BLaER1 treated with 17β-estradiol and CSF1 and Interleukin-3, amounts not matched to agents 10 nM and 100 nM (cell line): ENCODE measurements around the gene CA9.
A peak's percentile ranks its signal among the peaks of the same experiment; 100 is the strongest.
"Not testable (repeated sequence)": the region's sequence is repeated elsewhere in the genome, so short reads cannot be mapped to it uniquely, and the experiment has no call there.

Experiments used
- H3K27ac ChIP-seq, 11 experiments: shearing (Covaris generic); formaldehyde crosslinking; 2 replicates each; pipeline ENCODE4 v1.8.1; 2022
- H3K27me3 ChIP-seq, 11 experiments: shearing (Covaris generic); formaldehyde crosslinking; 2 replicates each; pipeline ENCODE4 v1.8.1; 2022
- H3K36me3 ChIP-seq, 11 experiments: shearing (Covaris generic); formaldehyde crosslinking; 2 replicates each; pipeline ENCODE4 v1.8.1; 2022
- H3K4me1 ChIP-seq, 10 experiments: shearing (Covaris generic); formaldehyde crosslinking; 2 replicates each; pipeline ENCODE4 v1.8.1; 2022
- H3K4me2 ChIP-seq, 11 experiments: shearing (Covaris generic); formaldehyde crosslinking; 2 replicates each; pipeline ENCODE4 v1.8.1; 2022
- H3K4me3 ChIP-seq, 10 experiments: shearing (Covaris generic); formaldehyde crosslinking; 2 replicates each; pipeline ENCODE4 v1.8.1; 2022
- H3K9ac ChIP-seq, 11 experiments: shearing (Covaris generic); formaldehyde crosslinking; 2 replicates each; pipeline ENCODE4 v1.8.1; 2022
- H3K9me3 ChIP-seq, 11 experiments: shearing (Covaris generic); formaldehyde crosslinking; replicated peaks in 1 of 11; 2 replicates each; pipeline ENCODE4 v1.8.1; 2022
- H4K20me1 ChIP-seq, 11 experiments: shearing (Covaris generic); formaldehyde crosslinking; 2 replicates each; pipeline ENCODE4 v1.8.1; 2022
- Cebpa-rat ChIP-seq, 11 experiments: shearing (Covaris generic); IDR thresholded peaks; 2 replicates each; pipeline ENCODE4 v1.8.1; 2022

The CA9 gene

DNA sequence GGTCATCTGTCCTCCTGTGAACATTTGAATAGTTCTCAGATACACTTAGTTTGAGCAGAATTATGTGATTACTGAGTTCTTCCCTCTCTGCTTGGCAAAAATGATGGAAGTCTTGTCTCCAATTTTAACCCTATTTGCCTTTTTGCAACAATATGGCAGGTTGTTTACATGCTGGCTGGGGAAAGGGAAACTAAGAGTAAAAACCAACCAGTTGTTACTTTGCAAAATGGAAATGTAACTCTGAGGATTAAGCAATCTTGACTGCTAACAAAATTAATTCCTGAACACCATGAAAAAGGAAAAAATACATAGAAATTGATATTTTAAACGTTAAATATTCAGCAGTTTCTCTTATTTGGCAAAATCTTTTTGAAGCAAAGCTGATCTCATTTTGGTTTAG is 34.1 kb upstream of the CA9 start:
- peaks cover 0 to 22% (median 13%) of the 10 kb centered on the region in 11 experiments; a peak in 16 of 22 replicates for H3K9me3 ChIP-seq
- peak overlapping the region; percentile 14 to 84 (median 50); a peak in 18 of 22 replicates for H3K27ac ChIP-seq
- no peak overlapping the region for H3K4me3 ChIP-seq
- no peak overlapping the region; a peak in 1 of 22 replicates for H3K9ac ChIP-seq
- no peaks in the 10 kb centered on the region for H4K20me1 ChIP-seq
- H3K4me2 ChIP-seq = peak overlapping the region; percentile 34 to 89 (median 70)
- no peak for TF ChIP-seq Cebpa-rat (IDR thresholded peaks at IDR 0.05)
- H3K27me3 ChIP-seq = no peaks in the 10 kb centered on the region
- peaks cover 94 to 100% (median 99%) of the 10 kb centered on the region in 10 experiments for H3K4me1 ChIP-seq
- peaks cover 0 to 9% (median 7%) of the 10 kb centered on the region in 11 experiments; a peak in 8 of 22 replicates for H3K36me3 ChIP-seq

DNA sequence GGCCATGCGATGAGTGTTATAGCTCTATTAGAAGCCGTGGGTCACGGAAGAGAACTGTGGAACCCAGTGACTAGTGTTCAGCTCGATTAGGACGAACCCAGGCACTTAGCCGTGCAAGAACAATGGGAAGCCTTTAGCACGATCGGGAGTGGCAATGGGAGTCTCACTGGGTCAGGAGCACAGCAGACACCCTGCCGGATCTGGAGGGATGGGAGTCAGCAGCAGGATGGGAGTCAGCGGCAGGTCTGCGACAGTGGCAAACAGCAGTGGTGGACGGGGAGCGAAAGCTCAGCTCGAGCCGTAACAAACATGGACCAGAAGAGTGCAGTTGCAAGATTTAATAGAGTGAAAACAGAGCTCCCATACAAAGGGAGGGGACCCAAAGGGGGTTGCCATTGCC is 33.3 kb upstream of the CA9 start:
- Histone ChIP-seq H3K27ac (peak overlapping the region in 8 of 11 experiments; percentile 17 to 84 (median 54); a peak in 13 of 22 replicates), H3K4me1 (peaks cover 94 to 100% (median 99%) of the 10 kb centered on the region in 10 experiments)

DNA sequence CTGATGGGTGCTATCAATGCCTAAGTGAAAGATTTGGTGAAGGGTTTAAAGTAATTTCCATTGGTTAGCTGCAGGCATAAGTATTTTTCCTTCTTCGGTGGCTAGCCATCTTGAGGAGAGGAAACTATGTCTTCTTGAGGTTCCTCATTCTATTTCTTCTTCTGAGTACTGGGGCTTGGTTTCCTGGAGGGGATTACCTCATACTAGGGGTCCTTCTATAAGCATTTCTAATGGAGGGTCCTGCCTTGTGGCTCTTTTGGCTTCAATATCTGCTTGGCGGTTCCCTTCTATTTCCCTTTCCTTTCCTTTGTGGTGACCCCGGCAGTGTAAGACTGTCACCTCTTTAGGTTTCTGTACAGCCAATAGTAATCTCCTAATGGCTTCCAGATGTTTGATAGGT is 32.2 kb upstream of the CA9 start:
- Histone ChIP-seq H3K4me3 (peak overlapping the region in 2 of 10 experiments; percentile 11 to 22; a peak in 1 of 20 replicates), H3K27ac (peak overlapping the region; percentile 5 to 84 (median 52); a peak in 19 of 22 replicates), H3K4me1 (peaks cover 93 to 99% (median 96%) of the 10 kb centered on the region in 10 experiments), H3K9me3 (peaks cover 0 to 22% (median 13%) of the 10 kb centered on the region in 11 experiments; a peak in 16 of 22 replicates), H3K4me2 (peak overlapping the region; percentile 45 to 89 (median 61))
- not testable (repeated sequence) for H3K36me3 ChIP-seq, H4K20me1 ChIP-seq, H3K9ac ChIP-seq, H3K27me3 ChIP-seq

More for the DNA sequence above, 33.3 kb upstream of the CA9 start:
- H3K36me3 ChIP-seq, H4K20me1 ChIP-seq, H3K9ac ChIP-seq, H3K27me3 ChIP-seq: not testable (repeated sequence)
- Histone ChIP-seq H3K4me3 (0 out of 20 replicates have a peak overlapping the region, but pooled peaks of 1 of the 10 experiments have one; percentile 17), H3K4me2 (peak overlapping the region; percentile 50 to 89 (median 70); a peak in 15 of 22 replicates), H3K9me3 (peaks cover 0 to 22% (median 13%) of the 10 kb centered on the region in 11 experiments; a peak in 16 of 22 replicates)

DNA sequence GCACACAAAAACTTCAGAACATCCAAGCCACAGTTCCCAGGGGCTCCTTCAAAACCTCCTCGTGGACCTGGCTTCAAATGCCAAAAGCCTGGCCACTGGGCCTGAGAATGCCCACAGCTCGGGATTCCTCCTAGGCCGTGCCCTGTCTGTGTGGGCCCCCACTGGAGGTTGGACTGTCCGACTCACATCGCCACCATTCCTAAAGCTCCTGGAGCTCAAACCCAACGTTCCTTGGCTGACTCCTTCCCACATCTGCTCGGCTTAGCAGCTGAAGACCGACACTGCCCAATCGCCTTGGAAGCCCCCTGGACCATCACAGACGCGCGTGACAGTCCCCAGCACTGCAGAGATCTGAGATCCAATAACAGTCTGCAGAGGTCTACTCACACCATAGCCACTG is 30.7 kb upstream of the CA9 start:
- H4K20me1 ChIP-seq = no peaks in the 10 kb centered on the region
- H3K36me3 ChIP-seq = peaks cover 0 to 9% (median 7%) of the 10 kb centered on the region in 11 experiments; a peak in 8 of 22 replicates
- no peak overlapping the region for H3K9ac ChIP-seq
- peaks cover 90 to 96% (median 92%) of the 10 kb centered on the region in 10 experiments for H3K4me1 ChIP-seq
- H3K4me3 ChIP-seq = no peak overlapping the region
- H3K9me3 ChIP-seq = peaks cover 0 to 22% (median 13%) of the 10 kb centered on the region in 11 experiments; a peak in 16 of 22 replicates
- H3K27me3 ChIP-seq = no peaks in the 10 kb centered on the region
- H3K4me2 ChIP-seq = peak overlapping the region; percentile 91 to 99 (median 97)
- TF ChIP-seq Cebpa-rat (IDR thresholded peaks at IDR 0.05) = no peak
- H3K27ac ChIP-seq = peak overlapping the region in 9 of 11 experiments; percentile 11 to 92 (median 87); a peak in 16 of 22 replicates

DNA sequence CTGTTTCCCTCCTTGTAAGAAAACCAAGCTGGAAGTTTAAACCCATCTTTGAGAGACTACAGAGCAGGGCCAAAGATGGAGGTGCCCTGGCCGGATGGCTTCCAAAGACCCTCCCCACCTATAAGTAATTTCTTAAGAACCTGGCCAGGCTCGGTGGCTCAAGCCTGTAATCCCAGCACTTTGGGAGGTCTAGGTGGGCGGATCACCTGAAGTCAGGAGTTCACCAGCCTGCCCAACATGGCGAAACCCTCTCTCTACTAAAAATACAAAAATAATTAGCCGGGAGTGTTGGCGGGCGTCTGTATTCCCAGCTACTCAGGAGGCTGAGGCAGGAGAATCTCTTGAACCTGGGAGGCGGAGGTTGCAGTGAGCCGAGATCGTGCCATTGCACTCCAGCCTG is 28.0 kb upstream of the CA9 start:
- peak overlapping the region; percentile 83 to 92 (median 89) for H3K27ac ChIP-seq

DNA sequence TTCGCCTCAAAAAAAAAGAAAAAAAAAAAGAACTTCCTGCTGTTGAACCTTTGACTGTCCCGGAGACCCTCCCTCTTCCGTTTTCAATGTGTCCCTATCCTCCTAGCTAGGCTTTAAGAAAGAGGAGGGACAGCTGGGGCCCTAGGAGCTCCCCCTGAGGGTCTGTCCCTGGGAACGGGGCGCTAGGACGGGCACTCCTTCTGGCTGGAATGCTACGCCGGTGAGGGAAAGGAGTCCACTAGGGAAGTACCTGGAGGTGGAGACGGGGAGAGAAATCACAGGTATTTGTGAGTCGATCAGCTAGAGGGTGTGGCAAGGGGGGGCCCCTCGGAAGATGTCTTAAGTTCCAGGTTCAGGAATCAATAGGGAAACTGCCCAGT is 27.6 kb upstream of the CA9 start:
- Histone ChIP-seq H3K4me3 (peak overlapping the region; percentile 61 to 74 (median 72)), H3K9ac (peak overlapping the region; percentile 81 to 95 (median 87)), H3K4me2 (peak overlapping the region; percentile 91 to 99 (median 97)), H4K20me1 (no peaks in the 10 kb centered on the region), H3K9me3 (peaks cover 0 to 8% (median under 1%) of the 10 kb centered on the region in 11 experiments; a peak in 12 of 22 replicates), H3K27ac (peak overlapping the region; percentile 83 to 92 (median 89)), H3K4me1 (peaks cover 90 to 98% (median 94%) of the 10 kb centered on the region in 10 experiments), H3K36me3 (peaks cover 0 to 4% (median 0%) of the 10 kb centered on the region in 11 experiments; a peak in 1 of 22 replicates), H3K27me3 (no peaks in the 10 kb centered on the region)
- TF ChIP-seq Cebpa-rat (IDR thresholded peaks at IDR 0.05) = no peak

More for the DNA sequence above, 28.0 kb upstream of the CA9 start:
- Histone ChIP-seq H3K9ac (peak overlapping the region; percentile 81 to 95 (median 87)), H3K4me3 (peak overlapping the region; percentile 61 to 74 (median 72)), H3K4me1 (peaks cover 90 to 98% (median 93%) of the 10 kb centered on the region in 10 experiments), H3K4me2 (peak overlapping the region; percentile 91 to 99 (median 97)), H3K9me3 (peaks cover 0 to 12% (median 5%) of the 10 kb centered on the region in 11 experiments; a peak in 16 of 22 replicates)
- H4K20me1 ChIP-seq, H3K27me3 ChIP-seq, H3K36me3 ChIP-seq: not testable (repeated sequence)

DNA sequence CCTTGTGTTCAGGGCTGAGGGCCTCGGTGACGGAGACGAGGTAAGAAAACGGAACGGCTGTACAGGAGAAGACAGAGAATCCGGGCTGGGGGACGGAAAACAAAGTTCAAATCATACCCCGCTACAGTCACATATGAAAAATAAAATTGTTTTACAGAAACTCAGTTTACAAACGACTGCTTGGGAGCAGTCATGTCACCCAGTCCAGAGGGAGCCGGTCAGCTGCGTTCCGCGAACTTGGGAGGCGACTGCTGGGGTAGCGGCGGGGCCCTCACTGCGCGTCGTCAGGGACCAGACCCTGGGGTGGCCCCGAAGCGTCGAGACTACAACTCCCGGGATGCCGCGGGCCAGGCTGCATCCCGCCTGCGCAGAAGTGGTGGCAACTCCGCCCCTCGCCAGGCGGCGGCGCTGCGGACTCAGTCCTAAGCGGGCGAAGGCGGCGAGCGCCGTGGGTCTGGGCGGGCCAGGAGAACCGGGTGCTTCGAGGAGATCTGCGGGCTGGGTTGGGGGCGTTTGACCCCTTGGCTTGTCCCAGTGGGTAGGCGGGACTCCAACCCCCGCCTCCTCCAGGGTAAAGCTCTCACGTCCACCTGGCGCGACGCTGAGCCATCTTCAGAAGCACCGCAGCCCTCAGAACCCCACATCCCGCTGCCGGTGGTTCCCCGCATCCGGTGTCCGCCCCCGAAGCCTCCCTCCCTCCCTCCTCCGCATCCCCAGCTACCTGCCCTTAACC is 27.0 kb upstream of the CA9 start:
- no peaks in the 10 kb centered on the region for H4K20me1 ChIP-seq
- H3K27ac ChIP-seq = peak overlapping the region; percentile 83 to 92 (median 89)
- peak overlapping the region; percentile 91 to 99 (median 97) for H3K4me2 ChIP-seq
- 0 out of 22 replicates have a peak, but pooled peaks cover 0 to 4% (median 0%) of the 10 kb centered on the region in 11 experiments for H3K36me3 ChIP-seq
- peak overlapping the region; percentile 81 to 95 (median 87) for H3K9ac ChIP-seq
- H3K27me3 ChIP-seq = no peaks in the 10 kb centered on the region
- H3K4me1 ChIP-seq = peaks cover 90 to 98% (median 94%) of the 10 kb centered on the region in 10 experiments
- no peak for TF ChIP-seq Cebpa-rat (IDR thresholded peaks at IDR 0.05)
- peak overlapping the region; percentile 61 to 74 (median 72) for H3K4me3 ChIP-seq
- H3K9me3 ChIP-seq = peaks cover 0 to 3% (median 0%) of the 10 kb centered on the region in 11 experiments; a peak in 3 of 22 replicates

DNA sequence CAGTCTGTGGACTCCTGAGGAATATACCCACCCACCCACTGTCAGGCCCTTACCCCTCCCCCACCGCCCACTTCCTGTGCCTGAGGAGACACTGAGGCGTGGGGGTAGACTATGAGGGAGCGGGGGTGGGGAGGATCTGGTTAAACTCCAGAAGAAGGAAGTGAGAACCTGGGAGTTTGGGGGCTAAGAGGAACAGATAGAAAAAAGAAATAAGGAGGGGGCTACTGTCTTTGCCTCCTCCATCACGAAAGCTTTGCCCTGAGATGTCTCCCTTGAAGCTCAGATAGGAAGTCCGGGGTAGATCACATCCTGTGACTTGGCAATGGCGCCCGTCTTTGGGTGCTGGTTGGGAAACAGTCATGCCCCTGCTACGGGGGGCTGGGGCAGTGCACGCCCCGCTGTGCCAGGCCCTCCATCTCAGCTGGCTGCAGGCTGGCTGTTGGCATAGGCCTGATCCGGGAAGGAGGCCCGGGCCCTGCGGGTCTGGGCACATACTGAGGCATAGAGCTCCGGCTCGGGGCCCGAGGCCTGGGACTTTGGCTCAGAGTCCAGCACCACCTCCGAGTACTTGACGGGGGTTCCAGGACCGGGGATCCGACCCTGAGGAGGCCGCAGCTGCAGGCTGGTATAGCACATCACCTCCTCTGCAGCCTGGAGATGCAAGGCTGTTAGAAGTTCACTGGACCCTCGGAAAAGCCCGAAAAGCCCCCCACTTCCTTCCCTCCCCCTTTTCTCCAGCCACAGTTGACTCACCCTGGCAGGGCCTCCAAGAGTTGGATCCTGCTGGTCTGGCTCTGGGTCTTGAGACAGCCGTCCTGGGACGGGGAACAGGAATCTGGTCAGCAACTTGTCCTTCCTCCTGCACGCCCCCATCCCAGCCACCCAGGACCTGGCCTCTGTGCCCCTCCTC is 24.0 kb upstream of the CA9 start:
- Histone ChIP-seq H3K9ac (peak overlapping the region; percentile 53 to 77 (median 71); a peak in 21 of 22 replicates), H3K36me3 (no peaks in the 10 kb centered on the region), H3K9me3 (no peaks in the 10 kb centered on the region), H3K4me3 (peak overlapping the region; percentile 13 to 63 (median 50); a peak in 19 of 20 replicates), H3K4me2 (peak overlapping the region; percentile 91 to 99 (median 97)), H3K4me1 (peaks cover 75 to 87% (median 81%) of the 10 kb centered on the region in 10 experiments), H3K27me3 (no peaks in the 10 kb centered on the region), H4K20me1 (no peaks in the 10 kb centered on the region), H3K27ac (peak overlapping the region; percentile 47 to 92 (median 86))
- no peak for TF ChIP-seq Cebpa-rat (IDR thresholded peaks at IDR 0.05)
